HCT116 (cell line): ENCODE measurements around the gene ZSWIM4.

Experiments used
- EZH2 ChIP-seq: fragments of 200-600 bp; sonication (generic); IDR thresholded peaks from 2 replicates; pipeline ENCODE4 v1.6.1; 2017; ENCODE audit warnings: antibody characterized with exemption, mixed run types
- POLR2A ChIP-seq: IDR thresholded peaks from 2 replicates; pipeline ENCODE4 v1.7.0; 2011; ENCODE audit warnings: borderline replicate concordance; ENCODE audit not compliant: insufficient read depth, insufficient read length; ENCODE audit errors: extremely low read depth
- SIN3A ChIP-seq: IDR thresholded peaks from 2 replicates; pipeline ENCODE4 v1.6.1; 2012; ENCODE audit warnings: low read depth
- TCF7L2 ChIP-seq: IDR thresholded peaks from 2 replicates; pipeline ENCODE4 v1.7.0; 2011; ENCODE audit warnings: borderline replicate concordance, inconsistent platforms; ENCODE audit not compliant: insufficient read depth, insufficient read length; ENCODE audit errors: extremely low read depth
- TF ChIP-seq, protein P1 (sequence below), 3 experiments: fragments of 200-600 bp in 1 of 3; sonication (generic) in 1 of 3; IDR thresholded peaks in 2 of 3; conservative IDR thresholded peaks in 1 of 3; 2 replicates each; pipeline ENCODE4 v1.5.1; 2012 to 2017; ENCODE audit warnings: low read depth in 2 of 3, low read length in 2 of 3, antibody characterized with exemption in 1 of 3, borderline replicate concordance in 1 of 3, control low read depth in 1 of 3, mild to moderate bottlenecking in 1 of 3, mixed read lengths in 1 of 3, mixed run types in 1 of 3, moderate library complexity in 1 of 3; ENCODE audit not compliant: insufficient read depth in 1 of 3
- TF ChIP-seq, protein P2 (sequence below): IDR thresholded peaks from 2 replicates; pipeline ENCODE4 v1.6.1; 2012

DNA sequence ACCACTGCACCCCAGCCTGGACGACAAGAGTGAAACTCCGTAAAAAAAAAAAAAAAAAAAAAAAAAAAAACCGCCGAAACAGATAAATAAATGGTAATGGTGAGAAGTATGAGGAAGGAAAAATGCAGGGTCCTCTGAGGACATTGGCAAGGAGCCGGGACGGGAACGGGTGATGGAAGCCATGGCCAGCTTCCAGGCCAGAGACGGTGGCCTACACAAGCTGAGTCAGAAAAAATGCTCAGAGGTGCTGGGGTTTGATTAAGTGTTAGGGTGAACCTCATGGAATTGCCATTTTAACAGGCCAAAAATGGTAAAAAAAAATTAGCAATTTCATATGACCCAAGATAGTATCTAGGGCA, 866 bp upstream of the ZSWIM4 start:
- TF ChIP-seq TCF7L2 (no peak), EZH2 (no peak), POLR2A (no peak), SIN3A (no peak)
- TF ChIP-seq, protein P1, sequence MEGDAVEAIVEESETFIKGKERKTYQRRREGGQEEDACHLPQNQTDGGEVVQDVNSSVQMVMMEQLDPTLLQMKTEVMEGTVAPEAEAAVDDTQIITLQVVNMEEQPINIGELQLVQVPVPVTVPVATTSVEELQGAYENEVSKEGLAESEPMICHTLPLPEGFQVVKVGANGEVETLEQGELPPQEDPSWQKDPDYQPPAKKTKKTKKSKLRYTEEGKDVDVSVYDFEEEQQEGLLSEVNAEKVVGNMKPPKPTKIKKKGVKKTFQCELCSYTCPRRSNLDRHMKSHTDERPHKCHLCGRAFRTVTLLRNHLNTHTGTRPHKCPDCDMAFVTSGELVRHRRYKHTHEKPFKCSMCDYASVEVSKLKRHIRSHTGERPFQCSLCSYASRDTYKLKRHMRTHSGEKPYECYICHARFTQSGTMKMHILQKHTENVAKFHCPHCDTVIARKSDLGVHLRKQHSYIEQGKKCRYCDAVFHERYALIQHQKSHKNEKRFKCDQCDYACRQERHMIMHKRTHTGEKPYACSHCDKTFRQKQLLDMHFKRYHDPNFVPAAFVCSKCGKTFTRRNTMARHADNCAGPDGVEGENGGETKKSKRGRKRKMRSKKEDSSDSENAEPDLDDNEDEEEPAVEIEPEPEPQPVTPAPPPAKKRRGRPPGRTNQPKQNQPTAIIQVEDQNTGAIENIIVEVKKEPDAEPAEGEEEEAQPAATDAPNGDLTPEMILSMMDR (IDR thresholded peaks at IDR 0.05 in 2 of 3, conservative IDR thresholded peaks at IDR 0.05 in 1 of 3; ENCODE audit: borderline replicate concordance in 1 of 3, insufficient read depth in 1 of 3, low read depth in 2 of 3, low read length in 2 of 3), result no peak
- TF ChIP-seq, protein P2, sequence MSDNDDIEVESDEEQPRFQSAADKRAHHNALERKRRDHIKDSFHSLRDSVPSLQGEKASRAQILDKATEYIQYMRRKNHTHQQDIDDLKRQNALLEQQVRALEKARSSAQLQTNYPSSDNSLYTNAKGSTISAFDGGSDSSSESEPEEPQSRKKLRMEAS, result no peak
